GM21529 (cell line): ENCODE data around the gene PYCR2.
"Not testable (repeated sequence)": the region's sequence is repeated elsewhere in the genome, so short reads cannot be mapped to it uniquely, and the experiment has no call there.

ENCODE experiments used
- ATAC-seq: cut with Tn5 transposase; IDR thresholded peaks from one replicate; pipeline ENCODE4 v1.9.1; 2021; ENCODE audit not compliant: unreplicated experiment

PYCR2 gene

DNA sequence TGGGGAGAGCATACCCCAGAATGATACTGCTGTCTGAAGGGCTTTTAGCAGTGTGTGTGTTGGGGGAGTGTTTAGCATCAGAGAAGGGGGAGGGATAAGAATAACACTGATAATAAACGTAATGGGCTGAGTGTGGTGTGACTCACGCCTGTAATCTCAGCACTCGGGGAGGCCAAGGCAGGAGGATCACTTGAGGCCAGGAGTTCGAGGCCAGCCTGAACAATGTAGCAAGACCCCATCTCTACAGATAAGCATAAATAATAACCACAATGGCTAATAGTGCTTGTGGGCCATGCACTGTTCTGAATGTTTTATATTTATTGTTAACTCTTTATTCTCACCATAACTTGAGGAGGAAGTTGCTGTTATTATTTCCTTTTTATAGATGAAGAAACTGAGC is 19.5 kb upstream of the PYCR2 start:
- no peak for ATAC-seq

DNA sequence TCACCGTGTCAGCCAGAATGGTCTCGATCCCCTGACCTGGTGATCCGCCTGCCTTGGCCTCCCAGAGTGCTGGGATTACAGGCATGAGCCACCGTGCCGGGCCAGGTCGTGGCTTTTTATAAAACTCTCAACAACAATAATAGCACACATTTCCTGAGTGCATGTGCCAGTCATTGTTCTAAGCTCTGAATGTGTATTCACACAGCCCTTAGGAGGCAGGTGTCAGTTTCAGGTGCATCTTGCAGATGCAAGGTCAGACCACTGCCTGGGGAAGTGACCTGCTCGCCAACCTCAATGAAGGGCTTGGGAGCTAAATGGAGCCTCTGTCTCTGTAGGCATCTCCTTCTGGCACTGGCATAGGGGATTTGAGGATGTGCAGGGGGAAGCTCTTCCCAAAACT is 18.5 kb upstream of the PYCR2 start:
- peak; percentile 90 for ATAC-seq

DNA sequence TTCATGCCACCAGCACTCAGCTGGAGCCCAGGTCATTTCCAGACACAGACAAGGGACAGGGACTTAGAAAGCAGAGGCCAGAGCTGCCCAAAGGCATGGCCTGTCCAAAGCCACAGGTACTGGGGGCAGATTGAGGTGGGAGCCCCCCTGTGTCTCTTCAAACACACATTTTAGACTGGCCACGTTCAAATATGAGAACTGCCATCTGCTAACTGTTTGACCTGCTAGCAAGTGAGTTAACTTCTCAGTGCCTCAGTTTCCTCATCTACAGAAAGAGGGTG is 17.8 kb upstream of the PYCR2 start:
- no peak for ATAC-seq

DNA sequence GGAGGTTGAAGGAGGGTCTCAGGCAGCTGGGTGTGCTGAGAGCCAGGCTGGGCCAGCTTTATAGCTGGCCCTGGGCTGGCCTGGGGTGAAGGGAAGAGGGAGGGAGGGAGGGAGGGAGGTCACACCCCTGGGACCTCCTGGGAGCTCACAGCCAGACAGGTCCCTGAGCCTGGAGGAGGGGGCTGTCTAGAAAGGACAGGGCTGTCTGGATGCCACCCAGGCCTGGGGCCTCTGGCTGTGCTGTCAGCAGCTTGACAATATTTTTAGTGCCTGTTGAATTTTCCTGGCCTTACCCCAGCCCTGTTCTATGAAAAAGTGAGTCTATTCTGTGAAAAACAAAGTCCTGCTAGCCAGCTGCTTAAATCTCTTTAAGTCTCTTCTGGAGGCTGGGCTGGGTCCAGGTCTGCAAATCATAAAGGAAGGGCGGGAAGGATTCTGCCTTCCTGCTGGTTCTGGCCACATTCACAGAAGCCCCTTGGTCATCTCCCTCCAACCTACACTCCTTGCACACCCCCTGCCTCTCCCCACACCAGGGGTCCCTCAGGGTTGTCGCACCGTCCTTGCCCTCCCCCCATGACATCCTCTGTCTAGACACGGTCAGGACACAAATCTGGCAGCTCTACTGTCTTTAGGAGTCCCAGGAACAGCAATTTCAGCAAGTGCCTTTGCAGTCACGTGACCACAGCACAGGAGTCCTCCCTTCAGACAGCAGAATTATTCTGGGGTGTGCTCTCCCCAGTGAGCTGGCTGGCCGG is 17.3 kb upstream of the PYCR2 start, which contains the start of gene LEFTY2:
TSS of gene LEFTY2 (minus strand) at position 34 of the 755 bp plus-strand sequence. CDS start 80 bp downstream, outside the sequence.
- no peak for ATAC-seq

DNA sequence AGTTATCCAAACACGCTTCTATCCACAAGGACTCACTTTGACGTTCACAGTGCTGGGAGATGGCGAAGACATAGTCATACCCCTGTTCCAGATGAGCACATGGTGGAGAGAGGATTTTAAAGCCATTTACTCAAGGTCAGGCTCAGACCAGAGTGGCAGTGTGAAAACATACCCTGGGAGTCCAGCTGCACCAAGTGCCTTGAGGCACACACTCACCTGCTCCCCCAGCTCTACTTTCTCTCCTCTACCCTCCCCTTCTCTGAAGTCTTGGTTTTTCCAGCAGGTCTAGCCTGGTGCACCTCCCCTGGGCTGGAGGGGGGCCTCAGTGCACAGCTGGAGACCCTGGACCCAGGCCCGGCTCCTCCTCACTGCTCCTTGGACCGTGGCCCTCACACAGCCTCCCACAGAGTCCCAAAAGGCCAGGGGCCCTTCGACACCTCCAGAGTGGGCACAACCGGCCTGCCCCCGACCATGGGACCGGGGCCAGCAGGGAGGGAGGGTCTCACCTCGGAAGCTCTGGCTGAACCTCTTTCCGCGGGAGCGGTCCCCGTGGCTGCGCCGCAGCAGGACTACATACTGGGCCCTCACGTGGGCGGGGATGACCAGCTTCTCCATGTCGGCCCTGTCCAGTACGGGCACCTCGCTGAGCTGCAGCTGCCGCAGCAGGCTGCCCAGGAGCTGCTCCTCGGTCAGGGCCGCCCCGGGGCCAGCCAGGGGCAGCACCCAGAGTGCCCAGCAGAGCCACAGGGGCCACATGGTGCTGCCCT is 16.5 kb upstream of the PYCR2 start:
- no peak for ATAC-seq

DNA sequence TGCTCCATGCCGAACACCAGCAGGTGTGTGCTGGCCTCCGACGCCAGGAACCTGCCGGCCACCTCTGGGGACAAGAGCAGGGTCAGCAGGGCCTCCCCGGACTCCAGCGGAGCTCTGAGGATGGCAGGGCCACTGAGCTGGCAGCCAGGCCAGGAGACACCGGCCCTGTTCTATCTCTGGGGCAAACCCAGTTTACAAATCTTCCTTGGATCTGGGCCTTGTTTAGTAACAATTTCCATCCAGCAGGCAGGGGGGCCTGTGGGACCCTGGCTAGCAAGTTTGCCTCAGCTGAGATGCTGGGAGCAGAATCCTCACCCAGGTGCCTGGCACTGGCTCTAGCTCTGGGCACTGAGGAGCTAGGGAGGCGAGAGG is 15.9 kb upstream of the PYCR2 start:
- ATAC-seq = not testable (repeated sequence)

DNA sequence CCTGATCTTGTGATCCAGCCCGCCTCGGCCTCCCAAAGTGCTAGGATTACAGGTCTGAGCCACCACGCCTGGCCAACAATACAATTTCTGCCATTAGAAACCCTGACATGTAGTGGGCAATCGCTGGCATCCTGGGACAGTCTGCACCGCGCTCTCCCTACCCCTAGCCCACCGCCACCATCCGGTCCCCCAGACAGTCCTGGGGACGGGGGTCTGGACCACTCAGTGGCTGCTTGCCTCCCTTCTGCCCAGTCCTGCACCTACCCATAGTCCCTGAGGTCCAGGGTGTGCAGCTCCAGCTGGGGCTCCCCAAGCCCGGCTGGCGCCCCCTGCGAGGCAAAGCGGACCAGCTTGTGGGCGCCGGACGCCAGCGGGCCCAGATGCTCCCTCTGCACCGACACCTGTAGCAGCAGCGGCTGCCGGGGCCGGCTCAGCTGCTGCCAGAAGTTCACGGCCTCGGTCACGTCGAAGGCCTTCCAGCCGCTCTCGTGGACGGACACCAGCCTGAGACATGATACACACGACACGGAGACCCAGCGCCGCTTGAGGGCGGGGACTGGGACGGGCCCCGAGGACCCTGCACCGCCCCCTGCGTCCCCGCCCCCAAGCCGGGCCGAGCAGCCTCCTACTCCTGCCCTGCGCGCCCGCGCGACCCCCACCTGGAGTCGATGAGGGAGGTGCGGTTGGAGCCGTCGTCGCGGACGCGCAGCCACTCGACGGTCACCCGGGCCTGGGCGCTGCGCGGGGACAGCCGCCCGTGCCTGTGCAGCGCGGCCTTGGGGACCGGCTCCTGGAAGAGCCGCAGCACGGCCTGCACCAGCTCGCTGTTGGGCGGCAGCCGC is 15.3 kb upstream of the PYCR2 start:
- not testable (repeated sequence) for ATAC-seq

DNA sequence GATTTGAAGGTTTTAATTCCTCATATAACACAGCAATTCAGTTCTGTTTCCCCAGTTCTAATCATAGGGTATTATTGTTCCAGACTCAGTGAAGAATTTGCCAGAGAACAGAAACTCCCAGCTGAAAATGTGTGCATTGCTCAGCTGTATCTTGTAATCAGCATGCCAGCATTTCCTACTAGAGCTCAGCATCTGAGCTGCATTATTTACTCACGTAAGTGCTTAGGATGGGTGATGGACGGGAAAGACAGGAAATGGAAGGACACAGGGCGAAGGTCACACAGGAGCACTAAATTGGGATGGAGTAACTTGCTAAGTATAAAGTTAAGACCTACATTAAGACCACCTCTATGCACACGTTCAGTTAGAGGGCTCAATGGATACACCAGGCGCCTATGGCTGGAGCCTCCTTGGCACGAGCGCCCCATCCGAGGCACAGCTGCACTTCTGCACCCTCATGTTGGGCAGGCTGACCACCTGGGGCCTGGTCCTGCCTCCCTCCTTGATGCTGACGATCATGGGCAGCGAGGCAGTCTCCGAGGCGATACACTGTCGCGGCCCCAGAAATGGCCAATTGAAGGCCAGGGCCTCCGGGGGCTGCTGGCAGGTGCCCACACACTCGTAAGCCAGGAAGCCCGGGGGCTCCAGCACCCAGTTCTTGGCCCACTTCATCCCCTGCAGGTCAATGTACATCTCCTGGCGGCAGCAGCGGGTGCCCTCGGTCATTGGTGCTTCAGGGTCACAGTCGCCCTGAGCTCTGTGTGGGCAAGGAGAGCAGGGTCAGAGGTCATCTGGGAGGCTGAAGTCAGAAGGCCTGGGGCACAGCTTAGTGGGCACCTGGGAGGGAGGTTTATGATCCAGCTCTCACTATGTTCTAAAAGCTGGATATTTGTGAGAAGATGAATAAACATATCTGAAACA is 13.3 kb upstream of the PYCR2 start:
- no peak for ATAC-seq

DNA sequence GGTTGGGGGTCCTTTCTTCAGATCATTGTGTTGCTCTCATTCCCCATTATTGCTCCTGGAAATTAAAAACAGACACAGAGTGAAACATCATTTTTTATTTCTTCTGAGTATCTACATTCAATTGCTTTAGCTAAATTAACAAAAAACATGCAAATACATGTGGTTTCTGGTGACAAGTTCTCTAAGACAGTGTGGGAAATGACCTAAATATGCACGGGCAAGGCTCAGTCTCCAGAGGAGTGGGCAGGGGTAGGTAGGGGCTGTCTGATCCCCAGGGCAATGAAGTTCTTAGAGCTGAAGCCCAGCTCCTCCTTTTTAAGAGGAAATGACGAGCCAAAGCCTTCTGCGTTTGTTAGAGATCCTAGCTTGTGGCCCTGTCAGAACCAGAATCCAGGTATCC is 12.5 kb upstream of the PYCR2 start:
- ATAC-seq = no peak

DNA sequence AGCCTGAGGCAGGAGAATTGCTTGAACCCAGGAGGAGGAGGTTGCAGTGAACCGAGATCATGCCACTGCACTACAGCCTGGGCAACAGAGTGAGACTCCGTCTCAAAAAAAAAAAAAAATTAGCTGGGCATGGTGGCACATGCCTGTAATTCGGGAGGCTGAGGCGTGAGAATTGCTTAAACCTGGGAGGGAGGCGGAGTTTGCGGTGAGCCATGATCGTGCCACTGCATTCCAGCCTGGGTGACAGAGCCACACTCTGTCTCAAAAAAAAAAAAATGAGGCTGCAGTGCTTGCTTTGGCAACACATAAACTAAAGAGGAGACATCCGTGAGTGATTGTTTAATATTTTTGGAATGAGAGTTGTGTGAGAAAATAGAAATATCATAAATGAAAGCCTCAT is 12.0 kb upstream of the PYCR2 start:
- not testable (repeated sequence) for ATAC-seq

DNA sequence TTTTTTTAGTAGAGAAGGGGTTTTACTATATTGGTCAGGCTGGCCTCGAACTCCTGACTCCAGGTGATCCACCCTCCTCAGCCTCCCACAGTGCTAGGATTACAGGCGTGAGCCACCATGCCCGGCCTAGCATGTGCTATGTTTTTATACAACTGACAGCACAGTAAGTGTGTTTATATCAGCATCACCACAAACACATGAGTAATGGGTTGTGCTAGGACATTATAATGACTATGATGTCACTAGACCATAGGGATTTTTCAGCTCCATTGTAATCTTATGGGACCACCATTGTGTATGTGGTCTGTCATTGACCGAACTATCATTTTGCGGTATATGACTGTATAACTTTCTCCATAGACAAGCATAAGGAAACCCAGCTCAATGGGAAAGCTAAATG is 10.7 kb upstream of the PYCR2 start:
- no peak for ATAC-seq

DNA sequence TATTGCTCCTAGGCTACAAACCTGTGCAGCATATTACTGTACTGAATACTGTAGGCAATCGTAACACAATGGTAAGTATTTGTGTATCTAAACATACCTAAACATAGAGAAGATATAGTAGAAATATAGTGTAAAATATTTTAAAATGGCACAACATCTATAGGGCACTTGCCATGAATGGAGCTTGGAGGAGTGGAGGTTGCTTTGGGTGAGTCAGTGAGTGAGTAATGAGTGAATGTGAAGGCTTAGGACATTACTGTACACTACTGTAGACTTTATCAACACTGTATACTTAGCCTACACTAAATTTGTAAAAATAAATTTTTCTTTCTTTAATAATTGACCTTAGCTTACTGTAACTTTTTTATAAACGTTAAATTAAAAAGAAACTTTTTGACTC is 9.0 kb upstream of the PYCR2 start:
- no peak for ATAC-seq

DNA sequence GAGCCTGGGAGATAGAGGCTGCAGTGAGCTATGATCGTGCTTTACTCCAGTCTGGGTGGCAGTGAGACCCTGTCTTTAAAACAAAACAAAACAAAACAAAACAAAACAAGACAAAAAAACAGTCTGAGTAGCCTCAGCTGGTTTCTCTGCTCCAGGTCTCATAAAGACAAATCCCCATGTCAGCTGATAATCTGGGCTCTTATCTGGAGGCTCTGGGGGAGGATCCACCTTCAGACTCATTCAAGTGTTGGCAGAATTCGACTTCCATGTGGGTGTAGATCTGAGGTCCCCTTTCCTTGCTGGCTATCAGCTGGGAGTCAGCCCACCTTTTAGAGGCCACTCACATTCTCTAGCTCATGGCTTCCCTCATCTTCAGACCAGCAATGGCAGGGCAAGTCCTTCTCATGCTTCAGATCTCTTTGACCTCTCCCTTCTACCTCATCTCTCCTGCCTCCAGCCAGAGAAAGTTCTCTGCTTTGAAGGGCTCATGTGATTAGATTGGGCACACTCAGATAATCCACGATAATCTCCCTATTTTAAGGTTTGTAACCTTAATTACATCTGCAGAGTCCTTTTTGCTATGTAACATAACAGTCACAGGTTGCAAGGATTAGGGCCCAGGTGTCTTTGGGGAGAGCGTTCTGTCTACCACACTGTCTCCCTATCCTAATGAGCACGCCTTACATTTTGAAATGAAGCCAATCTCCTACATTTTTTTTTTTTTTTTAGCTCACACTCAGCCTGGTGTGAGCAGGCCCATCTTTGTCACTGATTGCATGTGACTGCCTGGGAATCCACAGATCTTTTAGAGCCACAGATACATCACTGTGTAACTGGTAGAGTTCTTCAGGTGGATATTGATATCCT is 7.5 kb upstream of the PYCR2 start:
- no peak for ATAC-seq

DNA sequence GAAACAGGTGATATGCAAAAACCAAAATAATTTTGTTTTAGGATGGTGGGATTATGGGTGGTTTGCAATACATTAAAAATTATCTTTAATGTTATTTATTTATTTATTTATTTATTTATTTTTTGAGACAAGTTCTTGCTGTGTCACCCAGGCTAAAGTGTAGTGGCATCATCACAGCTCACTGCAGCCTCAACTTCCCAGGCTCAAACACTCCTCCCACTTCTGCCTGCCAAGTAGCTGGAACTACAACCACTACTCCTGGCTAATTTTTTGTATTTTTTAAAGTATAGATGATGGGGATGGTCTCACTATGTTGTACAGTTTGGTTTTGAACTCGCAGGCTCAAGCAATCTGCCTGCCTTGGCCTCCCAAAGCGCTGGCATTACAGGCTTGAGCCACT is 6.5 kb upstream of the PYCR2 start:
- ATAC-seq = no peak

DNA sequence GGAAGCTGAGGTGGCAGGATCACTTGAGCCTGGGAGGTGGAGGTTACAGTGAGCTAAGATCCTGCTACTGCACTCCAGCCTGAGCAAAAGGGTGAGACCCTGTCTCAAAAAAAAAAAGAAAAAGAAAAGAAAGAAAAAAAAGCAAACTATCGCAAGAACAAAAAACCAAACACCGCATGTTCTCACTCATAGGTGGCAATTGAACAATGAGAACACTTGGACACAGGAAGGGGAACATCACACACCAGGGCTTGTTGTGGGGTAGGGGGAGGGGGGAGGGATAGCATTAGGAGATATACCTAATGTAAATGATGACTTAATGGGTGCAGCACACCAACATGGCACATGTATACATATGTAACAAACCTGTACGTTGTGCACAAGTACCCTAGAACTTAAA is 5.4 kb upstream of the PYCR2 start:
- not testable (repeated sequence) for ATAC-seq

DNA sequence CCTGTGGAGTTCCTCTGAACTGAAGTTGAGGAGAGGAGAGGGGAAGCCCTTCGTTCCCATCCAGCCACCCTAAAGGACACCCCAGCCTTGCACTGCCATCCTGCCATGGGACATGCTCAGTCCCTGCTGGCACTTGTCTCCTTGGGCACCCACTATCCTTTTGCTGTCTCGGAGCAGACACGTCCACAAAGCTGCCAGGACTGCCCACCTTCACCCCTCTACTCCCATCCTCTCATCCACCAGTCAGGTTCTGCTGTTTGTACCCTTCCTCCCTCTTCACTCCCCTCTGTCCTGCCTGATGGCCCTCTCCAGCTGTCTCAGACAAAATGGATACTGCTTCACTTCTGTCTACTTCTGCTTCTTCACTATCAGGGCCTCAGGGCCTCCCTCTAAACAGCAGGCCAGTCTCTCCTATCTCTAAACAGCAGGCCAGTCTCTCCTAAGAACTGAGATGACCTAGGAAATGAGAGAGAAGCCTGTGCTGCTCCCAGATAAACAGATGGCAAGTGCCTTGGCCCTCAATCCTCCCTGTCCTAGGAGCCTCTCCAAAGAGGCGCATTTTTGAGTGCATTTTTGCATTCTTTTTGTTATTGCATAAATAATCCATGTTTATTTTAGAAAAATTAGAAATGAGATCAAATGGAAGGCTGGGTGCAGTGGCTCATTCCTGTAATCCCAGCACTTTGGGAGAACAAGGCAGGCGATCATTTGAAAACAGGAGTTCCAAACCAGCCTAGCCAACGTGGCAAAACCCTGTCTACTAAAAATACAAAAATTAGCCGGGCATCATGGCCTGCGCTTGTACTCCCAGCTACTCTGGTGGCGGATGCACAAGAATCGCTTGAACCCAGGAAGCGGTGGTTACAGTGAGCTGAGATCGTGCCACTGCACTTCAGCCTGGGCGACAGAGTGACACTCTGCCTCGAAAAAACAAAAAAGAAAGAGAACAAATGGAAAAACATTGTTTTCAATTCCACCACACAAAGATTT is 4.4 kb upstream of the PYCR2 start:
- ATAC-seq = no peak

DNA sequence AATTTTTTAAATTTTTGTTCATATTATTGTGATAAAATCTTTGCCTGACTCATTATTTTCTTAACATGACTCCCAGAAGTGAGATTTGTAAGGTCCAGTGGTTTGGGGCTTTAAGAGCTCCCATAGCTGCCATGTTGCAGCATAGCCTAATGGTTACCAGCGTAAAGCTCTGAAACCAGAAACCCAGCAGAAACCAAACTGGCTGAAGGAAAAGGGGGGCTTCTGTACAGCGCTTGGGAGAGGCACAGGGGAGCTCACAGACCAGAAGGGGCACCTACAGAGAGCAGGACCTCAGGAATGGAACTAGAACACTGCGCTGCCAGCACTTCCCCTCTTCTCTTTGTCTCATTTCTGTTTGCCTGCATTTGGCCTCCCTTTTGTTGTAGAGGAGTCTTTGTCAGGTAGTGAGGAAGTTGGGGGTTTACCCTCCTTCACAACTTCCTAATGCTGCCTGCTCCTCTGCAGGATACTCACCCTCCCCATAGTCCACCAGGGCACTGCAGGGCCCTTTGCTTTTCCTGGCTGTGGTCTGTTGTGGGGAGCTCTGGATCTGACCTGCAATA is 2.6 kb upstream of the PYCR2 start:
- ATAC-seq = no peak

DNA sequence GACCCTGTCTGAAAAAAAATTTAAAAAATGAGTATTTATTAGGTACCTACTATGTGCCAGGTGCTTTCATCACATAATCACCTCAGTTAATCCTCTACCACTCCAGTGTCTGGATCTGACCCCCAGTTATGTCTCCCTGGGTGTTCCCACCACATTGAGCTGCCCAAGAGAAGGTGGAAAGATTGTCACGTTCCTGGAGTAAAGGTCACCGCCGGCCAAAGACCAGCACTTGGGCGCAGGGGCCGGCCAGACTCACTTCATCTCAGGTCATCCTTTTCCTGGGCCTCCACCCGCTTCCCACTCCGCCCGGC is 714 bp downstream of the PYCR2 start:
- no peak for ATAC-seq
